ENCODE measurements around the gene DYNLT2B.
"Not testable (repeated sequence)": the region's sequence is repeated elsewhere in the genome, so short reads cannot be mapped to it uniquely, and the experiment has no call there.

DYNLT2B gene

GRCh38 chr3:196246612-196247308 is 71.3 kb downstream of the DYNLT2B start:
- Histone ChIP-seq H3K27me3 (replicated peaks; ENCODE audit: insufficient read depth, low read length) (no peaks in the 10 kb centered on the region), H3K9me3 (replicated peaks; ENCODE audit: insufficient read depth, low read length) (no peaks in the 10 kb centered on the region), H3F3A (ENCODE audit: insufficient read depth, low read length) (no peaks in the 10 kb centered on the region), H3K36me3 (replicated peaks; ENCODE audit: insufficient read depth, low read length) (no peaks in the 10 kb centered on the region), H3K9ac (ENCODE audit: low read length) (no peak overlapping the region), H4K20me1 (ENCODE audit: insufficient read depth, low read length) (no peaks in the 10 kb centered on the region), H3K4me3 (ENCODE audit: low read length) (no peak overlapping the region), H2AFZ (ENCODE audit: low read length) (no peak overlapping the region), H3K79me2 (ENCODE audit: low read length) (no peaks in the 10 kb centered on the region), H3K4me1 (ENCODE audit: low read length) (no peaks in the 10 kb centered on the region), H3K9me2 (replicated peaks; ENCODE audit: insufficient read depth, low read length) (no peaks in the 10 kb centered on the region), H3K27ac (ENCODE audit: low read length) (no peak overlapping the region), H3K4me2 (ENCODE audit: low read depth, low read length) (no peak overlapping the region)
- DNase-seq, result no peak
- TF ChIP-seq CTCF (IDR thresholded peaks at IDR 0.05; ENCODE audit: low read length) (no peak), EZH2 (optimal IDR thresholded peaks at IDR 0.05; ENCODE audit: low read depth, low read length) (no peak), EZH2phosphoT487 (IDR thresholded peaks at IDR 0.05; ENCODE audit: low read length) (no peak)

GRCh38 chr3:196244166-196244565 is 73.9 kb downstream of the DYNLT2B start:
- H3K79me2 ChIP-seq (ENCODE audit: low read length); H3K9ac ChIP-seq (ENCODE audit: low read length); H3F3A ChIP-seq (ENCODE audit: insufficient read depth, low read length): not testable (repeated sequence)

GRCh38 chr3:196241704-196242103 is 76.3 kb downstream of the DYNLT2B start:
- no peak overlapping the region for H3K27ac ChIP-seq (ENCODE audit: low read length)
- no peaks in the 10 kb centered on the region for H3K9me2 ChIP-seq (replicated peaks; ENCODE audit: insufficient read depth, low read length)
- H3K4me3 ChIP-seq (ENCODE audit: low read length), result no peak overlapping the region
- H3K4me2 ChIP-seq (ENCODE audit: low read depth, low read length), result no peak overlapping the region
- no peak for DNase-seq
- H3K9ac ChIP-seq (ENCODE audit: low read length), result no peak overlapping the region
- no peaks in the 10 kb centered on the region for H3F3A ChIP-seq (ENCODE audit: insufficient read depth, low read length)
- H3K4me1 ChIP-seq (ENCODE audit: low read length), result no peaks in the 10 kb centered on the region
- no peaks in the 10 kb centered on the region for H4K20me1 ChIP-seq (ENCODE audit: insufficient read depth, low read length)
- H3K79me2 ChIP-seq (ENCODE audit: low read length), result no peaks in the 10 kb centered on the region
- no peak overlapping the region for H2AFZ ChIP-seq (ENCODE audit: low read length)
- TF ChIP-seq EZH2 (optimal IDR thresholded peaks at IDR 0.05; ENCODE audit: low read depth, low read length) (no peak), EZH2phosphoT487 (IDR thresholded peaks at IDR 0.05; ENCODE audit: low read length) (no peak), CTCF (IDR thresholded peaks at IDR 0.05; ENCODE audit: low read length) (no peak)
- no peaks in the 10 kb centered on the region for H3K9me3 ChIP-seq (replicated peaks; ENCODE audit: insufficient read depth, low read length)
- H3K36me3 ChIP-seq (replicated peaks; ENCODE audit: insufficient read depth, low read length), result no peaks in the 10 kb centered on the region
- no peaks in the 10 kb centered on the region for H3K27me3 ChIP-seq (replicated peaks; ENCODE audit: insufficient read depth, low read length)

More at GRCh38 chr3:196244166-196244565, 73.9 kb downstream of the DYNLT2B start:
- H3K27me3 ChIP-seq (replicated peaks; ENCODE audit: insufficient read depth, low read length); H3K9me2 ChIP-seq (replicated peaks; ENCODE audit: insufficient read depth, low read length); H4K20me1 ChIP-seq (ENCODE audit: insufficient read depth, low read length); H3K4me3 ChIP-seq (ENCODE audit: low read length); H3K4me2 ChIP-seq (ENCODE audit: low read depth, low read length); DNase-seq; H3K27ac ChIP-seq (ENCODE audit: low read length); H2AFZ ChIP-seq (ENCODE audit: low read length); H3K4me1 ChIP-seq (ENCODE audit: low read length); H3K36me3 ChIP-seq (replicated peaks; ENCODE audit: insufficient read depth, low read length); H3K9me3 ChIP-seq (replicated peaks; ENCODE audit: insufficient read depth, low read length): not testable (repeated sequence)

Data from MM.1S (cell line).